ENCODE results near the gene MYH4.

GRCh38 chr17:10516065-10516464 lies 46.7 kb upstream of the MYH4 start:
- no peak for TF ChIP-seq SP1 (CRISPR knock-in tag; conservative IDR thresholded peaks at IDR 0.05)
- no peak for TF ChIP-seq CTCF (IDR thresholded peaks at IDR 0.05)
- TF ChIP-seq HMGXB4 (CRISPR knock-in tag; IDR thresholded peaks at IDR 0.05): no peak
- TF ChIP-seq, protein P1, sequence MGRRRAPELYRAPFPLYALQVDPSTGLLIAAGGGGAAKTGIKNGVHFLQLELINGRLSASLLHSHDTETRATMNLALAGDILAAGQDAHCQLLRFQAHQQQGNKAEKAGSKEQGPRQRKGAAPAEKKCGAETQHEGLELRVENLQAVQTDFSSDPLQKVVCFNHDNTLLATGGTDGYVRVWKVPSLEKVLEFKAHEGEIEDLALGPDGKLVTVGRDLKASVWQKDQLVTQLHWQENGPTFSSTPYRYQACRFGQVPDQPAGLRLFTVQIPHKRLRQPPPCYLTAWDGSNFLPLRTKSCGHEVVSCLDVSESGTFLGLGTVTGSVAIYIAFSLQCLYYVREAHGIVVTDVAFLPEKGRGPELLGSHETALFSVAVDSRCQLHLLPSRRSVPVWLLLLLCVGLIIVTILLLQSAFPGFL (CRISPR knock-in tag; IDR thresholded peaks at IDR 0.05; ENCODE audit: borderline replicate concordance): no peak

Data from WTC11 (cell line).